IgD-negative memory B cell (primary cell): Measurements from ENCODE around the gene FTCD. TPM values are rescaled to one million over a fixed set of nuclear protein-coding genes. Genes with fewer than 3 reads are reported as not detected.

Experiments used
- H3K27ac Mint-ChIP-seq, 3 donors: one replicate each; pipeline ENCODE4 v1.8.0; 2020 to 2022; ENCODE audit warnings: mild to moderate bottlenecking in 3 of 3, mixed read lengths in 3 of 3, moderate library complexity in 1 of 3
- H3K27me3 Mint-ChIP-seq: one replicate; pipeline ENCODE4 v1.8.0; 2021; ENCODE audit warnings: mixed read lengths
- H3K36me3 Mint-ChIP-seq: one replicate; pipeline ENCODE4 v1.8.0; 2020; ENCODE audit warnings: mild to moderate bottlenecking, mixed read lengths
- H3K4me1 Mint-ChIP-seq, 3 donors: one replicate each; pipeline ENCODE4 v1.8.0; 2020 to 2022; ENCODE audit warnings: mixed read lengths in 3 of 3, mild to moderate bottlenecking in 1 of 3
- H3K4me3 Mint-ChIP-seq, 4 donors: one replicate each; pipeline ENCODE4 v1.8.0; 2020 to 2022; ENCODE audit warnings: mild to moderate bottlenecking in 4 of 4, mixed read lengths in 4 of 4, moderate library complexity in 3 of 4
- H3K9me3 Mint-ChIP-seq, 3 donors: one replicate each; pipeline ENCODE4 v1.8.0; 2020 to 2021; ENCODE audit warnings: mixed read lengths in 3 of 3, mild to moderate bottlenecking in 1 of 3
- polyA plus RNA-seq: library from polyadenylated mRNA; unstranded; fragments of 300-500 nt; fragmentation: Illumina TruSeq; gene quantifications from one replicate; pipeline ENCODE4 v1.2.3, GENCODE V29; 2021

The FTCD gene
- polyA plus RNA-seq, 1 donor from 2014 or later, result not detected

GRCh38 chr21:46121286-46122221 is 33.8 kb downstream of the FTCD start:
- Mint-ChIP-seq H3K36me3 (no peaks in the 10 kb centered on the region), H3K4me1 (no peaks in the 10 kb centered on the region), H3K27me3 (no peaks in the 10 kb centered on the region), H3K4me3 (no peak overlapping the region), H3K9me3 (peaks cover 0 to 4% (median 0%) of the 10 kb centered on the region in 3 donors), H3K27ac (no peak overlapping the region)

DNA sequence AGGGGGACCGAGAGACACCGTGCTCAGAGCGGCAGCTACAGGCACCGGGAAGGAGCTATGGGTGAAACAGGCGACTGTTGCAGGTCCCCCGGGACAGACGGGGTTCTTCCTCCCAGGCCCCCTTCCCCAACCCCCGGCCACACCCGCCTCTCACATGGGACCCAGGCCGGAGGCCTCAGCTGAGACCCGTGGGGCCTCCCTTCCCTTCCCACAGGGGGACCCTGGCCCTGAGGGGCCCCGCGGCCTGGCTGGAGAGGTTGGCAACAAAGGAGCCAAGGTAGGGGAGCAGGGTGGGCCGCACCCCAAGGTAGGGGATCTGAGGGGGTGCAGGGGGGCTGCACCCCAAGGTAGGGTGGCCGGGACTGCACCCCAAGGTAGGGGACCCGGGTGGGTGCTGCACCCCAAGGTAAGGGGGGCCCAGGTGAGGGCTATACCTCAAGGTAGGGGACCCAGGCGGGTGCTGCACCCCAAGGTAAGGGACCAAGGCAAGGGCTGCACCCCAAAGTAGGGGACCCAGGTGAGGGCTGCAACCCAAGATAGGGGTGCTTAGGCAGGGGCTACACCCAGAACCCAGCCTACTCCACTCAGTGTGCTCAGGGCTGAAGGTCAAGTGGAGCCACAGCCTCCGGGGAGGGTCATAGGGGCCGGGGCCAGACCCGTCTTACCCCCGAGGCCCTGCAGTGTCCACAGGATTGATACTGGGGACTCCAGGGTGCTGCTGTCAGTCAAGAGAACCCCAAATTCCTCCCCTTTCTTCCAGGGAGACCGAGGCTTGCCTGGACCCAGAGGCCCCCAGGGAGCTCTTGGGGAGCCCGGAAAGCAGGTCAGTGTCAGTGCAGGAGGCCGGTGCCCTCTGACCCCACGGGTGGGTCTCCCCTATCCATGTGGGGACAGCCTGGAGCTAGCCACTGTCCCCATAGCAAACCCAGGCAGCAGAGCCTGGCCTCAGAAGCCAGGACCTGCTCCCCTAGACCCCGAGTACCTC is 34.8 kb downstream of the FTCD start:
- H3K36me3 Mint-ChIP-seq, result no peaks in the 10 kb centered on the region
- no peak overlapping the region for H3K4me3 Mint-ChIP-seq
- peaks cover 0 to 4% (median 0%) of the 10 kb centered on the region in 3 donors for H3K9me3 Mint-ChIP-seq
- no peaks in the 10 kb centered on the region for H3K4me1 Mint-ChIP-seq
- H3K27me3 Mint-ChIP-seq, result no peaks in the 10 kb centered on the region
- no peak overlapping the region for H3K27ac Mint-ChIP-seq

DNA sequence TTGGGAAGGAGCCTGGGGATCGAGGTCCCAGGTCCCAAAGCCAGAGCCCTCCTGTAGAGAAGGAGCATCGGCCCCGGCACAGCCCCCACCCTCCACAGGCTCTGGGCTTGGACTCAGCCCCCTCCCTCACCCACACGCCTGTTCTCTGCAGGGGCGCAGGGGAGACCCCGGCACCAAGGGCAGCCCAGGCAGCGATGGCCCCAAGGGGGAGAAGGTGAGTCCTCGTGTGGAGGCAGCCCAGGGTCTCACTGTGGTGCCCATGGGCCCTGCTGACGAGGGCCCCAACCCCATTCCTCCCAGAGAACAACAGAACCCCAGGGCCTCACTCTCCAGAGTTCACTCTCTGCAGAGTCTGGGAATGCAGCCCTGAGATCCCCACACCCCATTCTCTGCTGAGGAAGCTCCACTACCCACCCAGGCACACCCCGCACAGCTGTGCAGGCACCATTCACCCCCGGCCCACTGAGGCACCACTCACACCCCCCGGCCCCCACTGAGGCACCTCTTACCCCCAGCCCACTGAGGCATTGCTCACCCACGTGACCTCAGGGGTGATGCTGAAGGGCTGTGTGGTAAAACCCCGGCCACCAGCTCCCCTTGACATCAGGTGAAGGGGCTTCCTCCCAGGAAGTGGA is 35.6 kb downstream of the FTCD start:
- Mint-ChIP-seq H3K4me1 (no peaks in the 10 kb centered on the region), H3K36me3 (no peaks in the 10 kb centered on the region), H3K27ac (no peak overlapping the region), H3K9me3 (peaks cover 0 to 4% (median 0%) of the 10 kb centered on the region in 3 donors), H3K4me3 (no peak overlapping the region), H3K27me3 (no peaks in the 10 kb centered on the region)

GRCh38 chr21:46119144-46119636 is 36.2 kb downstream of the FTCD start:
- Mint-ChIP-seq H3K36me3 (no peaks in the 10 kb centered on the region), H3K9me3 (peaks cover 0 to 4% (median 0%) of the 10 kb centered on the region in 3 donors), H3K4me1 (no peaks in the 10 kb centered on the region), H3K4me3 (no peak overlapping the region), H3K27me3 (no peaks in the 10 kb centered on the region), H3K27ac (no peak overlapping the region)

- H3K9me3 Mint-ChIP-seq, result peaks cover 0 to 4% (median 0%) of the 10 kb centered on the region in 3 donors
- no peaks in the 10 kb centered on the region for H3K36me3 Mint-ChIP-seq
- H3K27ac Mint-ChIP-seq, result no peak overlapping the region
- no peaks in the 10 kb centered on the region for H3K27me3 Mint-ChIP-seq
- no peak overlapping the region for H3K4me3 Mint-ChIP-seq
- no peaks in the 10 kb centered on the region for H3K4me1 Mint-ChIP-seq
Measured at GRCh38 chr21:46118316-46119143, 36.8 kb downstream of the FTCD start.

DNA sequence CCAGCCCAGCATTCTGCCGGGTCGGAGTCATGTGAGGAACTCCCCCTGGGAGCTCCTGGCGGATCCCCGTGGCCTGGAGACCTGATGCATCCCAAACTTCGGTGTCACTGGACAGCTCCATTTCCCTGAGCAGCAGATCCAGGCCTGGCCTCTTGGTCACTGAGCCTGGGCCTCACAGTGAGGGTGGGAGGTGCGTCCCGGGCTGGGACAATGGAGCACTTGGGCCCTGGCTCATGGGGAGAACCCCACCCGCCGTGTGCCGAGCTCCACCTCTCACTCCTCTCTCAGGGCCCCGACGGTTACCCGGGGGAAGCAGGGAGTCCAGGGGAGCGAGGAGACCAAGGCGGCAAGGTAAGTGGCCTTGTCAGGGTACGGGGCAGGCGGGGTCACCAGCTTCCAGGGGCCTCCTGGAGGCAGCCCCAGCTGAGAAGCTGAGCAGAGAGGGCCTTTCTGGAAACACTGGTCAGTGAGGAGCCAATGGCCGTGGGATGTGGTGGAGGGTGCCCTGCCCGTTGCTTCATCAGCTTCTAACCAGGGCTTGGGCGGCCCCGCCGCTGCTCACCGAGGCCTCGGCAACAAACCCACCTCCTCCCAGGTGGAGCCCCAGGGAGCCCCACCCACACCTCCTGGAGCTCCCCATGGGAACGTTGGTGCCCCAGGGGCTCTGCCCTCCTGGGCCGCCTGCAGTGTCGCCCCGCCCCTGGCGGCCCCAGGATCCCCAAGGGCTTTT is 37.6 kb downstream of the FTCD start:
- Mint-ChIP-seq H3K36me3 (no peaks in the 10 kb centered on the region), H3K27ac (no peak overlapping the region), H3K9me3 (peaks cover 0 to 4% (median 0%) of the 10 kb centered on the region in 3 donors), H3K4me1 (no peaks in the 10 kb centered on the region), H3K27me3 (no peaks in the 10 kb centered on the region), H3K4me3 (no peak overlapping the region)

DNA sequence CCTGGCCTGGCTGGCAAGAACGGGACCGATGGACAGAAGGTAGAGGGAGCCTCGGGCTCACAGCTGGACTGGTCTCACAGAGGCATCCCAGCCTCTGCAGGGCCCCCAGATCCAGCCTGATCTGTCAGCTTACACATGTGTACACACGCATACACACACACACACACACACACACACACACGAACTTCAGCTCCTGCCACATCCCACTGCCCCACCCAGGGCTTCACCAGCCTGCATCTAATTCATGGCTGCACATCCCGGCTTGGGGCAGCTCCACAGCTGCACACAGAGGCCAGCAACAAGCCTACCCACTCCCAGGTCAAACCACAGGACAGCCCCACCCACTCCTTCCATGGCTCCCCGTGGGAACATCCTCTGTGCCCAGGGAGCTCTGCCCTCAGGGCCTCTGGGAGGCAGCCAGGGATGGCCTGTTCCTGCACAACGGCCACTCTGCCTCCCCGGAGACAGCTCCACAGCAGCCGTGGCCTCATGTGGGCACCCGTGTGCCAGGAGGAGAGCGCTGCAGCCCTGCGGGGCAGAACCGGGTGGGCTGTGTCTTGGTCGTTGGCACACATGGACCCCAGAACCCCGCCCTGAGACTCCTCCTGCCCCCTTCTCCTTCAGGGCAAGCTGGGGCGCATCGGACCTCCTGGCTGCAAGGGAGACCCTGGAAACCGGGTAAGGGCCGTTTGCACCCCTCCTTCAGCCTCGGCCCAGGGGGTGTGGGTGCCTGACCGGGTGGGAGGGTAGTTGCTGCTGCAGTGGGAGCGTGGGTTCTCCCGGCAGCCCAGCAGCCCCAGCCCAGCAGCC is 38.4 kb downstream of the FTCD start:
- Mint-ChIP-seq H3K27me3 (no peaks in the 10 kb centered on the region), H3K9me3 (peaks cover 0 to under 1% (median 0%) of the 10 kb centered on the region in 3 donors), H3K4me3 (no peak overlapping the region), H3K36me3 (no peaks in the 10 kb centered on the region), H3K27ac (no peak overlapping the region), H3K4me1 (no peaks in the 10 kb centered on the region)

DNA sequence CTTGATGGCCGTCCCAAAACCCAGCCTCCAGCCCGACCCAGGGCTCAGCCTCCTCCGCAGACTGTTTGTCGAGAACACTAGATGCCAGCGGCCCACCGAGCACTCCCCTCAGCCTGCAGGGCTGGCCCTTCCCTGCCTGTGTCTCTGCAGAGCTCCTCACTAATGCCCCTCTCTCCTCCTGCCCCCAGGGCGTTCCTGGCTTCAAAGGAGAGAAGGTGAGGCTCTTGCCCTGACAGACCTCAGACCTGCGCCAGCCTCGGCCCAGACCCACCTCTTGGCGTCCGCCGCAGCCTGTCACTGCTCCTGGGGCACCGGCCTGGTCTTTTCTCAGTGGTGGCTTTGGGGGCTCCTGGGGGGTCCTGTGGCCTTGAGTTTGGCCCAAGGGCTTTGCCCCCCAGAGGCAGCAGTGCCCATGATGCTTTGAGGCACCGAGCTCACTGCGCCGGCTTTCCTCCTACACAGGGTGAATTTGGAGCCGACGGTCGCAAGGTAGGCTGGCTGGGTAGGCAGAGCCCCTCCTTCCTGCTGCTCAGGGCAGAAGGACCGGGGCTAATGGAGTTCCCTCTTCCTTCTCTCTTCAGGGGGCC is 39.1 kb downstream of the FTCD start:
- H3K4me1 Mint-ChIP-seq, result no peaks in the 10 kb centered on the region
- no peaks in the 10 kb centered on the region for H3K36me3 Mint-ChIP-seq
- H3K27me3 Mint-ChIP-seq, result no peaks in the 10 kb centered on the region
- no peak overlapping the region for H3K27ac Mint-ChIP-seq
- no peaks in the 10 kb centered on the region for H3K9me3 Mint-ChIP-seq
- no peak overlapping the region for H3K4me3 Mint-ChIP-seq

DNA sequence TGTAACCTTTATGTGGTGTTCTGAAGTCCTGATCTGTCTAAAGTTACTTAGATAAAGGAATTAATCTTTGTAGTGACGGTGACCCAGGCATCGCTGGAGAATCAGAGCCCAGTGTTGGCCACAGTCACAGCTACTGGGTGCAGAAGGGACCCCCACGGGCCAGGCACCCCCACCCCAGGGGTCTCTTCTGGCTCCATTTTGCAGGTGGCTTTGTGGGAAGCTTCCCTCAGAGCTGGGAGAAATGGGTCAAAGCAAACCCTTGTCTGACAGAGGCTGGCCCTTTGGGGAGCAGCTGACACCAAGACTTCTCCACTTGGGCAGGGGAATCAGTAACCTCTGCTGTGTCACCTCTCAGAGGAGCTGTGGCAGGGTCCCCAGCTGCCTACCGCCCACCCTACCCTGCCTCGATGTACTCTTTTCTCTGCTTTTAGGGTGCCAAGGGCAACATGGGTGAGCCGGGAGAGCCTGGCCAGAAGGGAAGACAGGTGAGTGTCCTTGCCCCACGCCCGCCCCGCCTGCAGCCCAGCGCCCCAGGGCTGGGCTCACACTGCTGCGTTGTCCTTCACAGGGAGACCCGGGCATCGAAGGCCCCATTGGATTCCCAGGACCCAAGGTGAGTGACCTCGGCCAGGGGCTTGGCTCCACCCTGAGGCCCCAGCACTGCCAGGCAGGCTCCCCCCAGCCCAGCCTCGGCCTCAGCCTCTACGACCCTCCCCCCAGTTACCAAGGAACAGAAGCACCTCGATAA is 39.8 kb downstream of the FTCD start:
- H3K9me3 Mint-ChIP-seq, result no peaks in the 10 kb centered on the region
- no peaks in the 10 kb centered on the region for H3K36me3 Mint-ChIP-seq
- H3K4me3 Mint-ChIP-seq, result no peak overlapping the region
- no peak overlapping the region for H3K27ac Mint-ChIP-seq
- no peaks in the 10 kb centered on the region for H3K4me1 Mint-ChIP-seq
- H3K27me3 Mint-ChIP-seq, result no peaks in the 10 kb centered on the region

GRCh38 chr21:46114963-46115362 is 40.4 kb downstream of the FTCD start:
- no peaks in the 10 kb centered on the region for H3K9me3 Mint-ChIP-seq
- H3K27me3 Mint-ChIP-seq, result no peaks in the 10 kb centered on the region
- H3K4me3 Mint-ChIP-seq, result no peak overlapping the region
- no peaks in the 10 kb centered on the region for H3K36me3 Mint-ChIP-seq
- H3K4me1 Mint-ChIP-seq, result no peaks in the 10 kb centered on the region
- no peak overlapping the region for H3K27ac Mint-ChIP-seq

DNA sequence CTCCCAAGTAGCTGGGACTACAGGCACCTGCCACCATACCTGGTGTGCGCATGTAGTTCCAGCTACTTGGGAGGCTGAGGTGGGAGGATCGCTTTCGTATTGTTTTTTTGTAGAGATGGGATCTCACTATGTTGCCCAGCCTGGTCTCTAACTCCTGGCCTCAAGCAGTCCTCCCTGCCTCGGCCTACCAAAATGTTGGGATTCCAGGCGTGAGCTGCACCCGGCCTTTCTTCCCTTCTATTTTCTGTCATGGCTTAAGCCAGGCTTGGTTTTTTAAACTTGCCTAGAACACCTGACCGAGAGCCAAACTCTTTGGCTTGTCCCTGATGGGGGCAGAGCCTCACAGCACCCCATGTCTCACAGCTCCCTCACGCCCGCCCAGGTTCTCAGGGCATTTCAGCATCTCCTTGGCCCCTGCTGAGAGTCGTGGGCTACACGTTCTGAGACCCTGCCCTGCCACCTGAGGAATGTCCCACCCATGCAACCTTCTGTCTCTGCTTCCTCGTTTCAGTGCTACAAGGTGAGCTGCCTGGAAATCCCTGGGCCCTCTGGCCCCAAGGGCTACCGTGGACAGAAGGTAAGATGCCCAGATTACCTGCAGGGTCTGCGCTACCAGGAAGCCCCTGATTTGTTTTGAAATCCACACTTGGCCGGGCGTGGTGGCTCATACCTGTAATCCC is 41.7 kb downstream of the FTCD start:
- H3K27me3 Mint-ChIP-seq, result no peaks in the 10 kb centered on the region
- no peak overlapping the region for H3K27ac Mint-ChIP-seq
- no peak overlapping the region for H3K4me3 Mint-ChIP-seq
- H3K36me3 Mint-ChIP-seq, result no peaks in the 10 kb centered on the region
- no peaks in the 10 kb centered on the region for H3K4me1 Mint-ChIP-seq
- H3K9me3 Mint-ChIP-seq, result peaks cover 0 to 1% (median under 1%) of the 10 kb centered on the region in 3 donors
